ENCODE measurements around the gene MSANTD1. TPM values are rescaled to one million over a fixed set of nuclear protein-coding genes. Genes with fewer than 3 reads are reported as not detected.

The MSANTD1 gene
- total RNA-seq, 2 donors from 2014 or later, result 1.00 to 2.5 TPM

DNA sequence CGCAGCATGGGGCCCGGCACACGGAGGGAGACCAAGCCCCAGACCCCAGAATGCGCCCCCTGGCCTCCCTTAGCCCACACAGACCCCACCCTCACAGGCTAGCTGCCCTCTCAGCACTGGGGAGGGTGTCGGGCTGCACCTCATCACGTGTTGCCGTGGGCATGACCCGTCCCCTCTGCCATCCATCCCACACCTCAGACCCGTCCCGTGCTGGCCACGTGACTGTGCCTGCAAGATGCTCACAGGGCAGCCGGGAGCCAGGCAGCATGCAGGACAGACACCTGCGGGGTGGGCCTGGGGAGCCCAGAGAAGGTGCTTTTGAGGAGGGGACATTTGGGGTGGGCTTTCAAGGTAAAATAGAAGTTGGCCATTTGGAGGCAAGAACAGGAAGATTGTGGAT is 4.8 kb downstream of the MSANTD1 start:
- Mint-ChIP-seq H3K4me1 (peaks cover 4% of the 10 kb centered on the region), H3K27me3 (ENCODE audit: insufficient read depth) (no peaks in the 10 kb centered on the region), H3K9me3 (no peaks in the 10 kb centered on the region), H3K36me3 (ENCODE audit: low read depth) (no peaks in the 10 kb centered on the region), H3K4me3 (no peak overlapping the region), H3K27ac (no peak overlapping the region)
- Histone ChIP-seq H3K36me3 (ENCODE audit: control insufficient read depth, insufficient read depth, low read length) (no peaks in the 10 kb centered on the region), H3K4me3 (ENCODE audit: low read length) (no peak overlapping the region), H3K4me1 (ENCODE audit: control insufficient read depth, insufficient read depth, low read length) (no peaks in the 10 kb centered on the region), H3K9me3 (ENCODE audit: control insufficient read depth, low read length) (no peaks in the 10 kb centered on the region), H3K9ac (ENCODE audit: extremely low read depth, low read length, poor library complexity, severe bottlenecking) (no peak overlapping the region), H3K27ac (ENCODE audit: low read depth, low read length) (no peak overlapping the region), H3K27me3 (ENCODE audit: control insufficient read depth, insufficient read depth, low read length, poor library complexity, severe bottlenecking) (no peaks in the 10 kb centered on the region)
- 88 to 100% methylated on average over 6 to 13 of the region's 13 CpGs for WGBS, 2 experiments (ENCODE audit: insufficient coverage in 1 of 2, insufficient read length in 1 of 2)
- peak; percentile 45 for DNase-seq
- TF ChIP-seq, protein P1, sequence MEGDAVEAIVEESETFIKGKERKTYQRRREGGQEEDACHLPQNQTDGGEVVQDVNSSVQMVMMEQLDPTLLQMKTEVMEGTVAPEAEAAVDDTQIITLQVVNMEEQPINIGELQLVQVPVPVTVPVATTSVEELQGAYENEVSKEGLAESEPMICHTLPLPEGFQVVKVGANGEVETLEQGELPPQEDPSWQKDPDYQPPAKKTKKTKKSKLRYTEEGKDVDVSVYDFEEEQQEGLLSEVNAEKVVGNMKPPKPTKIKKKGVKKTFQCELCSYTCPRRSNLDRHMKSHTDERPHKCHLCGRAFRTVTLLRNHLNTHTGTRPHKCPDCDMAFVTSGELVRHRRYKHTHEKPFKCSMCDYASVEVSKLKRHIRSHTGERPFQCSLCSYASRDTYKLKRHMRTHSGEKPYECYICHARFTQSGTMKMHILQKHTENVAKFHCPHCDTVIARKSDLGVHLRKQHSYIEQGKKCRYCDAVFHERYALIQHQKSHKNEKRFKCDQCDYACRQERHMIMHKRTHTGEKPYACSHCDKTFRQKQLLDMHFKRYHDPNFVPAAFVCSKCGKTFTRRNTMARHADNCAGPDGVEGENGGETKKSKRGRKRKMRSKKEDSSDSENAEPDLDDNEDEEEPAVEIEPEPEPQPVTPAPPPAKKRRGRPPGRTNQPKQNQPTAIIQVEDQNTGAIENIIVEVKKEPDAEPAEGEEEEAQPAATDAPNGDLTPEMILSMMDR (conservative IDR thresholded peaks at IDR 0.05), result no peak

DNA sequence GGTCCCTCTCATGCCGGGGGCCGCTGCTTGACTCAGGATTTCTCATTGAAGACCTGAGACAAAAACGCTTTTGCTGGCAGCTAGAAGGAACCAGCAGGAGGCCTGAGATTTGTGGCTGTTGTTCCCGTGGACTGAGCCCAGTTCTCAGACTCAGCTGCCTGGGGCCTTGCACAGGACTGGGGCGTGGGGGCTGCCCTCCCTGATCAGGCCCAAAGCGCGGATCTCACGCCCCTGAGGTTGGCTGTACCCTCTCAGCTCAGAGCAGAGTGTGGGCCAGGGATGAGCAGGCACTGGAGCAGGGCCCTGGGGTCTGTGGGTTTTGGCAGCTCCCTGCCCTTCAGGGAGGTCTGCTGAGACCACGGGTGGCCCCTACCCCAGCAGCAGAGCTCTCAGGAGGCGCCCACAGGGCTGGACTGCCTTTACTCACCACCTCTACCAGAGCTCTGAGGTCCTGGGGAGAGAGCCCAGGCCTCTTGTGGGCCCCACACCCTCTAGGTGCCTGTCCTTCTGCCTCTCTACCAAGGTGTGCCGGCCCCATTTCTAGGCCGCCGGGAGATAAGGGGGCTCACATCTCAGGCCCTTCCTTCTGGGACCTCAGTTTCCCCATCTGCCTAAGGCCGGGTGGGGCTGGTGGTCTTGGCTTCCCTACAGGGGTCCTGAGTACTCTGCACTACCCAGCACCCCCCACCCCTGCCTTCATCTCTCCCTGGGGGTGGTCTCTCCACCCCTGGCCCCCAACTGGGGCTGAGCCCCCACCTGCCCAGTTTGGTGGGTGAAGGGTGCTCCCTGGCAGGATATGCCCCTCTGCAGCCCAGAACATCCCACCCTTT is 5.6 kb downstream of the MSANTD1 start:
- Mint-ChIP-seq H3K36me3 (ENCODE audit: low read depth) (no peaks in the 10 kb centered on the region), H3K9me3 (no peaks in the 10 kb centered on the region), H3K4me1 (peaks cover 4% of the 10 kb centered on the region), H3K27ac (no peak overlapping the region), H3K27me3 (ENCODE audit: insufficient read depth) (no peaks in the 10 kb centered on the region), H3K4me3 (no peak overlapping the region)
- Histone ChIP-seq H3K27me3 (ENCODE audit: control insufficient read depth, insufficient read depth, low read length, poor library complexity, severe bottlenecking) (no peaks in the 10 kb centered on the region), H3K9me3 (ENCODE audit: control insufficient read depth, low read length) (no peaks in the 10 kb centered on the region), H3K27ac (ENCODE audit: low read depth, low read length) (peak overlapping the region; percentile 38), H3K4me1 (ENCODE audit: control insufficient read depth, insufficient read depth, low read length) (no peaks in the 10 kb centered on the region), H3K4me3 (ENCODE audit: low read length) (no peak overlapping the region), H3K36me3 (ENCODE audit: control insufficient read depth, insufficient read depth, low read length) (no peaks in the 10 kb centered on the region), H3K9ac (ENCODE audit: extremely low read depth, low read length, poor library complexity, severe bottlenecking) (no peak overlapping the region)
- peak; percentile 34 for DNase-seq
- 86 to 90% methylated on average over 12 to 14 of the region's 14 CpGs for WGBS, 2 experiments (ENCODE audit: insufficient coverage in 1 of 2, insufficient read length in 1 of 2)
- TF ChIP-seq, protein P1 (conservative IDR thresholded peaks at IDR 0.05), result no peak

DNA sequence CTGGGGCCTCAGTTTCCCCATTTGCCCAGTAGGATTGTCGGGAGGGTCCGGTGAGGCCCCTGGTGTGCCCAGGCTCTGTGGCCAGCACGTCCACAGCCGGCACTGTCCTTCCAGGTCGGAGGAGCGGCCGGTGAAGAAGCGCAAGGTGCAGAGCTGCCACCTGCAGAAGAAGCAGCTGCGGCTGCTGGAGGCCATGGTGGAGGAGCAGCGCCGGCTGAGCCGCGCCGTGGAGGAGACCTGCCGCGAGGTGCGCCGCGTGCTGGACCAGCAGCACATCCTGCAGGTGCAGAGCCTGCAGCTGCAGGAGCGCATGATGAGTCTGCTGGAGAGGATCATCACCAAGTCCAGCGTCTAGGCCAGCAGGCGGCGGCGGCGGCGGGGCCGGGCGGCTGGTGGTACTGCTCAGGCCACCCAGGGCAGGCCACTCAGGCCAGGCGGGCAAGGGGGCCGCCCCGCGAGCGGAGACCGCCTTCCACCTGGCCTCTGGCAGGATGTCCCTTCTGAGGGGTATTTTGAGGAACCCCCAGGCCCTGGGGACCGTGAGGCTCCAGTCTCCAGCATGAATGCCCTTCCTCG is 6.7 kb downstream of the MSANTD1 start:
- peak; percentile 32 for DNase-seq
- H3K27me3 Mint-ChIP-seq (ENCODE audit: insufficient read depth), result no peaks in the 10 kb centered on the region
- WGBS, 2 experiments (ENCODE audit: insufficient coverage in 1 of 2, insufficient read length in 1 of 2), result 94% methylated on average over 22 to 36 of the region's 36 CpGs
- Histone ChIP-seq H3K36me3 (ENCODE audit: control insufficient read depth, insufficient read depth, low read length) (no peaks in the 10 kb centered on the region), H3K27ac (ENCODE audit: low read depth, low read length) (no peak overlapping the region), H3K4me1 (ENCODE audit: control insufficient read depth, insufficient read depth, low read length) (no peaks in the 10 kb centered on the region), H3K9me3 (ENCODE audit: control insufficient read depth, low read length) (no peaks in the 10 kb centered on the region), H3K9ac (ENCODE audit: extremely low read depth, low read length, poor library complexity, severe bottlenecking) (no peak overlapping the region), H3K27me3 (ENCODE audit: control insufficient read depth, insufficient read depth, low read length, poor library complexity, severe bottlenecking) (no peaks in the 10 kb centered on the region), H3K4me3 (ENCODE audit: low read length) (no peak overlapping the region)
- H3K27ac Mint-ChIP-seq, result no peak overlapping the region
- TF ChIP-seq, protein P1 (conservative IDR thresholded peaks at IDR 0.05), result no peak
- H3K36me3 Mint-ChIP-seq (ENCODE audit: low read depth), result no peaks in the 10 kb centered on the region
- no peaks in the 10 kb centered on the region for H3K9me3 Mint-ChIP-seq
- no peaks in the 10 kb centered on the region for H3K4me1 Mint-ChIP-seq
- H3K4me3 Mint-ChIP-seq, result no peak overlapping the region

All from endodermal cell (in vitro differentiated cells).